ENCODE results near the gene MS4A4E.
"Not testable (repeated sequence)": the region's sequence is repeated elsewhere in the genome, so short reads cannot be mapped to it uniquely, and the experiment has no call there.

The MS4A4E gene

GRCh38 chr11:60208146-60208895, 34.6 kb downstream of the MS4A4E start:
- Histone ChIP-seq H3K27ac (no peak overlapping the region), H3K4me3 (no peak overlapping the region)
- DNase-seq (ENCODE audit: low spot score): no peak
- no peak for TF ChIP-seq CTCF (IDR thresholded peaks at IDR 0.05)

GRCh38 chr11:60206616-60207015, 36.3 kb downstream of the MS4A4E start:
- Histone ChIP-seq H3K27ac (no peak overlapping the region), H3K4me3 (no peak overlapping the region)
- no peak for TF ChIP-seq CTCF (IDR thresholded peaks at IDR 0.05)
- DNase-seq (ENCODE audit: low spot score): no peak

- TF ChIP-seq CTCF (IDR thresholded peaks at IDR 0.05): no peak
- no peak overlapping the region for H3K27ac ChIP-seq
- DNase-seq (ENCODE audit: low spot score): no peak
- no peak overlapping the region for H3K4me3 ChIP-seq
Measured at GRCh38 chr11:60204922-60205321, 38.0 kb downstream of the MS4A4E start.

- H3K4me3 ChIP-seq; H3K27ac ChIP-seq; DNase-seq (ENCODE audit: low spot score): not testable (repeated sequence)
Measured at GRCh38 chr11:60201334-60201733, 41.6 kb downstream of the MS4A4E start.

- TF ChIP-seq CTCF (IDR thresholded peaks at IDR 0.05): no peak
- DNase-seq (ENCODE audit: low spot score): no peak
- H3K27ac ChIP-seq: no peak overlapping the region
- H3K4me3 ChIP-seq: no peak overlapping the region
Measured at GRCh38 chr11:60197442-60197841, 45.5 kb downstream of the MS4A4E start.

- no peak overlapping the region for H3K4me3 ChIP-seq
Measured at GRCh38 chr11:60195923-60196368, 47.0 kb downstream of the MS4A4E start.

GRCh38 chr11:60194511-60194910, 48.4 kb downstream of the MS4A4E start:
- no peak for DNase-seq (ENCODE audit: low spot score)
- no peak overlapping the region for H3K4me3 ChIP-seq
- H3K27ac ChIP-seq: peak overlapping the region in 1 of 2 donors; percentile 22
- no peak for TF ChIP-seq CTCF (IDR thresholded peaks at IDR 0.05)

More at GRCh38 chr11:60195923-60196368, 47.0 kb downstream of the MS4A4E start:
- H3K27ac ChIP-seq: peak overlapping the region in 1 of 2 donors; percentile 68
- no peak for TF ChIP-seq CTCF (IDR thresholded peaks at IDR 0.05)
- DNase-seq (ENCODE audit: low spot score): no peak
